Stimulated activated memory B cell treated with anti-CD40 and anti-IgM and Interleukin-4, amounts not matched to agents 10 μg/mL and 1 μg/mL and 100 μg/mL, for 72 hours (primary cell): ENCODE data around the gene ANO9.
A peak's percentile ranks its signal among the peaks of the same experiment; 100 is the strongest.
"Not testable (repeated sequence)": the region's sequence is repeated elsewhere in the genome, so short reads cannot be mapped to it uniquely, and the experiment has no call there.

Experiments
- ATAC-seq: fragments of 150-1000 bp; cut with Tn5 transposase; 2 replicates; pipeline ENCODE4 v1.10.0; 2021
- H3K27ac Mint-ChIP-seq: one replicate; pipeline ENCODE4 v1.8.0; 2022; ENCODE audit warnings: mild to moderate bottlenecking, mixed read lengths
- H3K27me3 Mint-ChIP-seq: one replicate; pipeline ENCODE4 v1.8.0; 2022; ENCODE audit warnings: mixed read lengths
- H3K36me3 Mint-ChIP-seq: one replicate; pipeline ENCODE4 v1.8.0; 2022; ENCODE audit warnings: mixed read lengths
- H3K4me1 Mint-ChIP-seq: one replicate; pipeline ENCODE4 v1.8.0; 2022; ENCODE audit warnings: mixed read lengths
- H3K4me3 Mint-ChIP-seq: one replicate; pipeline ENCODE4 v1.8.0; 2022; ENCODE audit warnings: mild to moderate bottlenecking, moderate library complexity, mixed read lengths
- H3K9me3 Mint-ChIP-seq: one replicate; pipeline ENCODE4 v1.8.0; 2022; ENCODE audit warnings: mixed read lengths

Gene ANO9

GRCh38 chr11:399731-400211 is 42.0 kb downstream of the ANO9 start:
- no peak overlapping the region for H3K4me3 Mint-ChIP-seq

GRCh38 chr11:398826-399225 is 43.0 kb downstream of the ANO9 start:
- Mint-ChIP-seq H3K4me1 (peaks cover 16% of the 10 kb centered on the region), H3K27ac (no peak overlapping the region), H3K27me3 (peaks cover 20% of the 10 kb centered on the region), H3K4me3 (peak overlapping the region; percentile 29), H3K9me3 (peaks cover 2% of the 10 kb centered on the region), H3K36me3 (no peaks in the 10 kb centered on the region)
- ATAC-seq, result no peak

More at GRCh38 chr11:399731-400211, 42.0 kb downstream of the ANO9 start:
- Mint-ChIP-seq H3K9me3 (peaks cover 2% of the 10 kb centered on the region), H3K27ac (no peak overlapping the region), H3K27me3 (peaks cover 15% of the 10 kb centered on the region), H3K4me1 (peaks cover 16% of the 10 kb centered on the region), H3K36me3 (no peaks in the 10 kb centered on the region)
- no peak for ATAC-seq

GRCh38 chr11:396948-397548 is 44.8 kb downstream of the ANO9 start:
- Mint-ChIP-seq H3K36me3 (no peaks in the 10 kb centered on the region), H3K4me1 (peaks cover 16% of the 10 kb centered on the region), H3K27ac (no peak overlapping the region), H3K9me3 (peaks cover 2% of the 10 kb centered on the region), H3K4me3 (peak overlapping the region; percentile 52), H3K27me3 (peaks cover 20% of the 10 kb centered on the region)
- ATAC-seq, result peak; percentile 80

GRCh38 chr11:396511-396947 is 45.3 kb downstream of the ANO9 start:
- Mint-ChIP-seq H3K9me3 (peaks cover 2% of the 10 kb centered on the region), H3K27ac (no peak overlapping the region), H3K36me3 (no peaks in the 10 kb centered on the region), H3K4me3 (peak overlapping the region; percentile 52), H3K27me3 (peaks cover 20% of the 10 kb centered on the region), H3K4me1 (peaks cover 16% of the 10 kb centered on the region)
- ATAC-seq, result peak; percentile 41

GRCh38 chr11:395866-396265 is 45.9 kb downstream of the ANO9 start:
- Mint-ChIP-seq H3K36me3 (no peaks in the 10 kb centered on the region), H3K27ac (no peak overlapping the region), H3K4me3 (peak overlapping the region; percentile 52), H3K4me1 (peaks cover 16% of the 10 kb centered on the region), H3K27me3 (peaks cover 20% of the 10 kb centered on the region), H3K9me3 (peaks cover 2% of the 10 kb centered on the region)
- no peak for ATAC-seq

- H3K4me3 Mint-ChIP-seq, result no peak overlapping the region
- H3K36me3 Mint-ChIP-seq, result no peaks in the 10 kb centered on the region
- no peak overlapping the region for H3K27ac Mint-ChIP-seq
- H3K27me3 Mint-ChIP-seq, result peaks cover 19% of the 10 kb centered on the region
- peaks cover 2% of the 10 kb centered on the region for H3K9me3 Mint-ChIP-seq
- peaks cover 16% of the 10 kb centered on the region for H3K4me1 Mint-ChIP-seq
- ATAC-seq, result no peak
These were observed 46.8 kb downstream of the ANO9 start for GRCh38 chr11:394858-395655.

GRCh38 chr11:394034-394857 is 47.6 kb downstream of the ANO9 start, which contains the start of gene PKP3:
Gene PKP3 (plus strand): TSS chr11:394209. CDS start chr11:394293, 84 bp downstream.
- Mint-ChIP-seq H3K27ac (no peak within 1 kb of the TSS), H3K4me3 (no peak within 1 kb of the TSS), H3K36me3 (no peaks in the 10 kb centered on the region), H3K4me1 (peaks cover 10% of the 10 kb centered on the region), H3K9me3 (peaks cover 2% of the 10 kb centered on the region), H3K27me3 (peaks cover 11% of the 10 kb centered on the region)
- no peak for ATAC-seq

GRCh38 chr11:393219-394033 is 48.4 kb downstream of the ANO9 start:
- Mint-ChIP-seq H3K4me3 (no peak overlapping the region), H3K27me3 (peaks cover 8% of the 10 kb centered on the region), H3K27ac (no peak overlapping the region), H3K4me1 (peaks cover 5% of the 10 kb centered on the region), H3K36me3 (no peaks in the 10 kb centered on the region), H3K9me3 (no peaks in the 10 kb centered on the region)
- ATAC-seq, result no peak

- Mint-ChIP-seq H3K4me3 (no peak overlapping the region), H3K9me3 (peaks cover under 1% of the 10 kb centered on the region), H3K27ac (no peak overlapping the region), H3K4me1 (peaks cover 5% of the 10 kb centered on the region), H3K36me3 (no peaks in the 10 kb centered on the region), H3K27me3 (peaks cover 8% of the 10 kb centered on the region)
- no peak for ATAC-seq
These were observed 49.6 kb downstream of the ANO9 start for GRCh38 chr11:392102-392777.

- ATAC-seq, result no peak
- peaks cover 8% of the 10 kb centered on the region for H3K27me3 Mint-ChIP-seq
These were observed 50.4 kb downstream of the ANO9 start for GRCh38 chr11:391117-392017.

GRCh38 chr11:390175-390574 is 51.6 kb downstream of the ANO9 start:
- Mint-ChIP-seq H3K36me3 (no peaks in the 10 kb centered on the region), H3K27ac (no peak overlapping the region), H3K4me3 (no peak overlapping the region), H3K4me1 (no peaks in the 10 kb centered on the region), H3K27me3 (peaks cover 8% of the 10 kb centered on the region), H3K9me3 (peaks cover 4% of the 10 kb centered on the region)
- no peak for ATAC-seq

More at GRCh38 chr11:391117-392017, 50.4 kb downstream of the ANO9 start:
- Mint-ChIP-seq H3K36me3 (no peaks in the 10 kb centered on the region), H3K9me3 (peaks cover 4% of the 10 kb centered on the region), H3K4me3 (no peak overlapping the region), H3K27ac (no peak overlapping the region), H3K4me1 (peaks cover 4% of the 10 kb centered on the region)

- H3K27me3 Mint-ChIP-seq, result not testable (repeated sequence)
These were observed 52.4 kb downstream of the ANO9 start for GRCh38 chr11:389369-389768.

GRCh38 chr11:387193-387793 is 54.5 kb downstream of the ANO9 start:
- Mint-ChIP-seq H3K36me3 (no peaks in the 10 kb centered on the region), H3K27me3 (peaks cover 20% of the 10 kb centered on the region), H3K27ac (no peak overlapping the region), H3K4me1 (no peaks in the 10 kb centered on the region), H3K4me3 (no peak overlapping the region), H3K9me3 (peaks cover 4% of the 10 kb centered on the region)
- no peak for ATAC-seq

More at GRCh38 chr11:389369-389768, 52.4 kb downstream of the ANO9 start:
- not testable (repeated sequence) for H3K4me3 Mint-ChIP-seq, H3K9me3 Mint-ChIP-seq, H3K27ac Mint-ChIP-seq, H3K36me3 Mint-ChIP-seq, H3K4me1 Mint-ChIP-seq, ATAC-seq
